Endothelial cell of umbilical vein (primary cell): ENCODE results near the gene DMD. TPM values are rescaled to one million over a fixed set of nuclear protein-coding genes. Genes with fewer than 3 reads are reported as not detected.

Experiments used
- BruUV-seq: library from RNA; stranded (reverse); fragments of 400-500 nt; replicated peaks from 2 replicates; lab custom pipeline; 2021; lab: Mats Ljungman, UMichigan
- CTCF ChIA-PET: fragments of 300-600, 350-600 bp; sonication (Branson Sonifier 250); formaldehyde crosslinking; loops from one replicate; lab custom pipeline; 2021; ENCODE audit warnings: antibody characterized with exemption, inconsistent platforms; lab: Charles Lee
- POLR2A ChIA-PET: fragments of 300-600, 350-600 bp; sonication (Branson Sonifier 250); formaldehyde crosslinking; loops from one replicate; lab custom pipeline; 2021; ENCODE audit warnings: antibody characterized with exemption, inconsistent platforms; lab: Charles Lee
- DNase-seq: peaks from one replicate; pipeline ENCODE4 v3.0.0-alpha.2; 2011; ENCODE audit warnings: low read depth, low spot score
- FAIRE-seq: peaks from 2 replicates; lab custom pipeline; 2011; peaks lifted over from hg19 to GRCh38; lab: Jason Lieb, UNC
- H2AFZ ChIP-seq: 2 replicates; pipeline ENCODE4 v1.6.0; 2012; ENCODE audit warnings: low read depth, low read length, control low read depth, inconsistent platforms
- H3K27ac ChIP-seq: 2 replicates; pipeline ENCODE4 v1.5.1; 2011; ENCODE audit warnings: low read depth, mild to moderate bottlenecking, control low read depth, low read length, moderate library complexity; ENCODE audit not compliant: insufficient read depth
- H3K27me3 ChIP-seq, 2 experiments: 2 replicates each; pipeline versions ENCODE4 v1.6.0 to v1.6.1; 2011; ENCODE audit warnings: low read length in 2 of 2, mixed read lengths in 1 of 2; ENCODE audit not compliant: control insufficient read depth in 2 of 2, insufficient read depth in 2 of 2
- H3K36me3 ChIP-seq, 2 experiments: 2 replicates in 1 of 2; 3 replicates in 1 of 2; pipeline ENCODE4 v1.5.1; 2011; ENCODE audit warnings: low read length in 2 of 2, mild to moderate bottlenecking in 1 of 2, moderate library complexity in 1 of 2; ENCODE audit not compliant: control insufficient read depth in 2 of 2, insufficient read depth in 2 of 2; ENCODE audit errors: extremely low read depth in 1 of 2
- H3K4me1 ChIP-seq: 3 replicates; pipeline ENCODE4 v1.5.1; 2011; ENCODE audit warnings: mild to moderate bottlenecking, low read length; ENCODE audit not compliant: control insufficient read depth, insufficient read depth; ENCODE audit errors: extremely low read depth
- H3K4me2 ChIP-seq: 2 replicates; pipeline ENCODE4 v1.6.1; 2011; ENCODE audit warnings: low read length, control low read depth, mixed read lengths; ENCODE audit not compliant: insufficient read depth
- H3K4me3 ChIP-seq, 3 experiments: fragments of 200-600 bp in 1 of 3; sonication (generic), shearing (Covaris generic) in 1 of 3; replicated peaks in 1 of 3; 2 replicates each; pipeline ENCODE4 v1.5.1; 2011 to 2016; ENCODE audit warnings: control low read depth in 3 of 3, low read length in 3 of 3, mild to moderate bottlenecking in 2 of 3, inconsistent platforms in 1 of 3, low read depth in 1 of 3, moderate library complexity in 1 of 3; ENCODE audit not compliant: insufficient read depth in 1 of 3
- H3K79me2 ChIP-seq: 2 replicates; pipeline ENCODE4 v1.6.0; 2012; ENCODE audit warnings: low read length, inconsistent platforms; ENCODE audit not compliant: control insufficient read depth, insufficient read depth
- H3K9ac ChIP-seq: replicated peaks from 2 replicates; pipeline ENCODE3; 2011; ENCODE audit warnings: low read length, control low read depth; ENCODE audit not compliant: insufficient read depth; ENCODE audit errors: extremely low read depth
- H3K9me1 ChIP-seq: replicated peaks from 3 replicates; pipeline ENCODE4 v1.6.0; 2011; ENCODE audit warnings: mild to moderate bottlenecking, low read length; ENCODE audit not compliant: control insufficient read depth, insufficient read depth; ENCODE audit errors: extremely low read depth
- H3K9me3 ChIP-seq: replicated peaks from 2 replicates; pipeline ENCODE4 v1.5.1; 2012; ENCODE audit warnings: low read length, inconsistent platforms; ENCODE audit not compliant: control insufficient read depth, insufficient read depth
- H4K20me1 ChIP-seq: replicated peaks from 2 replicates; pipeline ENCODE3; 2011; ENCODE audit warnings: mild to moderate bottlenecking, low read length; ENCODE audit not compliant: control insufficient read depth, insufficient read depth; ENCODE audit errors: extremely low read depth
- CTCF ChIP-seq, 2 donors: IDR thresholded peaks; 1 replicate in 1 of 2; 2 replicates in 1 of 2; pipeline ENCODE4 v1.5.1; 2011; ENCODE audit warnings: low read length in 2 of 2, mild to moderate bottlenecking in 2 of 2, moderate library complexity in 2 of 2, control low read depth in 1 of 2, inconsistent platforms in 1 of 2, low read depth in 1 of 2; ENCODE audit not compliant: insufficient read depth in 1 of 2; ENCODE audit errors: extremely low read depth in 1 of 2
- EZH2 ChIP-seq: IDR thresholded peaks from 2 replicates; pipeline ENCODE4 v1.6.1; 2012; ENCODE audit warnings: borderline replicate concordance, low read depth, mild to moderate bottlenecking, moderate library complexity, low read length, inconsistent platforms; ENCODE audit not compliant: severe bottlenecking
- FOS ChIP-seq: IDR thresholded peaks from 2 replicates; pipeline ENCODE4 v1.6.1; 2011; ENCODE audit warnings: mild to moderate bottlenecking, low read length, moderate library complexity, borderline replicate concordance; ENCODE audit not compliant: insufficient read depth
- GATA2 ChIP-seq: IDR thresholded peaks from 2 replicates; pipeline ENCODE4 v1.7.0; 2011; ENCODE audit warnings: low read depth, mild to moderate bottlenecking, moderate library complexity, mixed read lengths, low read length; ENCODE audit not compliant: insufficient read length, insufficient read depth
- JUN ChIP-seq: IDR thresholded peaks from 2 replicates; pipeline ENCODE4 v1.6.1; 2011; ENCODE audit warnings: borderline replicate concordance, low read depth; ENCODE audit not compliant: insufficient read length, insufficient read depth
- MYC ChIP-seq: IDR thresholded peaks from one replicate; pipeline ENCODE4 v1.6.1; 2011; ENCODE audit warnings: mild to moderate bottlenecking, low read depth, low read length
- POLR2A ChIP-seq: IDR thresholded peaks from 2 replicates; pipeline ENCODE4 v1.6.1; 2012; ENCODE audit warnings: low read depth, mild to moderate bottlenecking, control low read depth, low read length
- POLR2AphosphoS5 ChIP-seq: IDR thresholded peaks from 2 replicates; pipeline ENCODE4 v1.6.1; 2012; ENCODE audit warnings: low read depth, mild to moderate bottlenecking, control low read depth, low read length, moderate library complexity; ENCODE audit not compliant: insufficient read depth
- dilution Hi-C: fragments of 300-500 bp; cut with MboI; formaldehyde crosslinking; loops from one replicate; pipeline ENCODE4 v1.15.0; 2019; ENCODE audit warnings: low sequenced_read_pairs; ENCODE audit not compliant: extremely low pct_ligation_motif_present
- intact Hi-C: fragments of 100-400 bp; cut with micrococcal nuclease; formaldehyde crosslinking; loops from one replicate; pipeline ENCODE4 v1.10.0; 2022
- polyA plus RNA-seq, 4 experiments: library from polyadenylated mRNA; depleted of rRNA in 3 of 4; stranded (reverse) in 3 of 4; unstranded in 1 of 4; fragments of >200 nt; gene quantifications; 2 replicates each; pipeline versions ENCODE4 v1.2.1 to v1.2.3, GENCODE V29; 2011 to 2012; ENCODE audit warnings: missing spikeins in 1 of 4
- total RNA-seq: library from RNA; stranded (reverse); gene quantifications from 2 replicates; pipeline ENCODE4 v1.2.3, GENCODE V29; 2021

Gene DMD
- total and polyA plus RNA-seq, 2 donors (not counting 3 experiments of a cell fraction or from before 2014, with no cell fraction given), result 7.3 to 9.0 TPM

GRCh38 chrX:31499109-31499508 lies 1712.2 kb downstream of the DMD start:
- peaks cover 22% of the 10 kb centered on the region for H3K4me1 ChIP-seq
- H3K4me2 ChIP-seq, result peak overlapping the region; percentile 13
- TF ChIP-seq POLR2AphosphoS5, result peak; percentile 51
- TF ChIP-seq FOS, result peak; percentile 81
- no peak for TF ChIP-seq MYC
- peak; percentile 25 for TF ChIP-seq GATA2
- peak; percentile 41 for TF ChIP-seq POLR2A
- no peak for TF ChIP-seq EZH2
- TF ChIP-seq JUN, result peak; percentile 73
- DNase-seq (peak; percentile 85), FAIRE-seq (peak; percentile 80)
- peak overlapping the region; percentile 53 for H3K27ac ChIP-seq
- H3K27me3 ChIP-seq, result no peaks in the 10 kb centered on the region
- dilution Hi-C loops, result no loop called here
- H3K79me2 ChIP-seq, result no peaks in the 10 kb centered on the region
- no peaks in the 10 kb centered on the region for H3K36me3 ChIP-seq
- no peak overlapping the region for H2AFZ ChIP-seq
- CTCF ChIA-PET, result interaction anchor here (1.0 kb wide), 1 partner anchor 16 kb away, joined by 3 read pairs; no protein-coding TSS in a partner anchor
- BruUV-seq, result no TSS peak
- H3K4me3 ChIP-seq, result no peak overlapping the region
- no peak overlapping the region for H3K9ac ChIP-seq
- no peaks in the 10 kb centered on the region for H3K9me1 ChIP-seq
- POLR2A ChIA-PET, result no interaction called here
- intact Hi-C loops, result loop anchor here (1.0 to 10.0 kb wide), 3 partner anchors 47 to 278 kb away; no protein-coding TSS in a partner anchor
- H3K9me3 ChIP-seq, result no peaks in the 10 kb centered on the region
- no peaks in the 10 kb centered on the region for H4K20me1 ChIP-seq

- BruUV-seq, result no TSS peak
- Histone ChIP-seq H3K9ac (no peak overlapping the region), H3K79me2 (no peaks in the 10 kb centered on the region), H3K27me3 (no peaks in the 10 kb centered on the region), H2AFZ (no peak overlapping the region), H3K9me1 (no peaks in the 10 kb centered on the region), H4K20me1 (no peaks in the 10 kb centered on the region), H3K9me3 (no peaks in the 10 kb centered on the region), H3K4me3 (no peak overlapping the region), H3K36me3 (no peaks in the 10 kb centered on the region), H3K4me2 (no peak overlapping the region), H3K27ac (peak overlapping the region; percentile 3), H3K4me1 (peaks cover 22% of the 10 kb centered on the region)
- TF ChIP-seq POLR2AphosphoS5 (no peak), EZH2 (no peak), CTCF (IDR thresholded peaks at IDR 0.05; ENCODE audit: extremely low read depth in 1 of 2, insufficient read depth in 1 of 2, low read depth in 1 of 2, low read length in 2 of 2) (no peak), GATA2 (no peak), FOS (peak; percentile 55), JUN (peak; percentile 20)
- DNase-seq (peak; percentile 50), FAIRE-seq (peak; percentile 92)
- CTCF ChIA-PET, result no interaction called here
- intact Hi-C loops, result loop anchor here (2.0 to 10.0 kb wide), 2 partner anchors 158 to 282 kb away; no protein-coding TSS in a partner anchor
- POLR2A ChIA-PET, result no interaction called here
- dilution Hi-C loops, result no loop called here
Measured at GRCh38 chrX:31497086-31497485, 1714.3 kb downstream of the DMD start.
